Gastrocnemius medialis (tissue), 4 donors: ENCODE measurements around the gene BLACAT1. TPM values are rescaled to one million over a fixed set of nuclear protein-coding genes. Genes with fewer than 3 reads are reported as not detected.
"Not testable (repeated sequence)": the region's sequence is repeated elsewhere in the genome, so short reads cannot be mapped to it uniquely, and the experiment has no call there.

Experiments used
- ATAC-seq, 2 donors: fragments of 150-250 bp; one replicate each; pipeline ENCODE4 v1.9.1; 2016
- DNase-seq, 2 donors: peaks; one replicate each; pipeline ENCODE4 v3.0.0-alpha.2; 2019
- H3K27ac ChIP-seq, 4 donors: fragments of 200-600 bp; sonication (generic); 1 replicate in 1 of 4; 2 replicates in 3 of 4; pipeline ENCODE4 v1.5.1; 2016 to 2018; ENCODE audit warnings: mild to moderate bottlenecking in 2 of 4, moderate library complexity in 1 of 4
- H3K27me3 ChIP-seq, 3 donors: fragments of 200-600 bp; sonication (generic) in 2 of 3; 1 replicate in 1 of 3; 2 replicates in 2 of 3; pipeline versions ENCODE4 v1.5.1 to v1.6.0; 2016 to 2019; ENCODE audit warnings: mild to moderate bottlenecking in 1 of 3, moderate library complexity in 1 of 3
- H3K36me3 ChIP-seq, 2 donors: fragments of 200-600 bp; sonication (generic) in 1 of 2; one replicate each; pipeline ENCODE4 v1.5.1; 2017 to 2018
- H3K4me1 ChIP-seq, 2 donors: fragments of 200-600 bp; sonication (generic) in 1 of 2; one replicate each; pipeline ENCODE4 v1.5.1; 2016 to 2017; ENCODE audit warnings: mild to moderate bottlenecking in 2 of 2
- H3K4me3 ChIP-seq, 4 donors: fragments of 200-600 bp; sonication (generic) in 3 of 4; 1 replicate in 1 of 4; 2 replicates in 3 of 4; pipeline ENCODE4 v1.5.1; 2016 to 2019; ENCODE audit warnings: mild to moderate bottlenecking in 2 of 4
- H3K9me3 ChIP-seq, 3 donors: fragments of 200-600 bp; sonication (generic) in 2 of 3; 1 replicate in 1 of 3; 2 replicates in 2 of 3; pipeline ENCODE4 v1.5.1; 2016 to 2019
- CTCF ChIP-seq, 5 experiments: fragments of 450-650 bp in 3 of 5; fragments of 200-600 bp in 2 of 5; sonication (generic) in 2 of 5; IDR thresholded peaks in 4 of 5; conservative IDR thresholded peaks in 1 of 5; 1 replicate in 4 of 5; 2 replicates in 1 of 5; pipeline ENCODE4 v1.5.1; 2016 to 2019; ENCODE audit warnings: antibody characterized with exemption in 5 of 5, mild to moderate bottlenecking in 3 of 5, moderate library complexity in 3 of 5
- POLR2A ChIP-seq, 2 donors: fragments of 450-650 bp; IDR thresholded peaks; one replicate each; pipeline ENCODE4 v1.6.1; 2017; ENCODE audit warnings: antibody characterized with exemption in 2 of 2, mild to moderate bottlenecking in 2 of 2, moderate library complexity in 2 of 2
- in situ Hi-C, 4 donors: fragments of 200-750 bp; cut with MboI; loops; one replicate each; pipeline versions ENCODE4 v1.15.0 to v1.8.0; 2017; ENCODE audit warnings: low sequenced_read_pairs in 4 of 4
- intact Hi-C: fragments of 100-400 bp; cut with DNase I; formaldehyde crosslinking; loops from one replicate; pipeline ENCODE4 v1.15.1; 2023; ENCODE audit warnings: low total_unique reads
- total RNA-seq, 4 donors: library from RNA; depleted of rRNA; stranded (reverse); fragments of >200 nt; gene quantifications; one replicate each; pipeline versions ENCODE4 v1.1.0 to v1.2.3, GENCODE V29; 2016

BLACAT1 gene
- total RNA-seq, 4 donors from 2014 or later, result not detected

- in situ Hi-C loops, result loop anchor here in 3 of 4 donors (5.0 to 10.0 kb wide), 5 partner anchors 37 to 130 kb away; partner anchors contain the start of gene KLHDC8A (in 2 of the 3)
- Histone ChIP-seq H3K27ac (no peak overlapping the region), H3K4me1 (no peaks in the 10 kb centered on the region), H3K36me3 (no peaks in the 10 kb centered on the region), H3K27me3 (peaks cover 19 to 35% (median 26%) of the 10 kb centered on the region in 3 donors), H3K9me3 (no peaks in the 10 kb centered on the region), H3K4me3 (no peak overlapping the region)
- peak; percentile 73 to 81 for ATAC-seq
- intact Hi-C loops, result loop anchor here (10.0 kb wide), 1 partner anchor 130 kb away; the partner anchor contains the start of gene KLHDC8A
- TF ChIP-seq CTCF (IDR thresholded peaks at IDR 0.05 in 4 of 5, conservative IDR thresholded peaks at IDR 0.05 in 1 of 5) (peak; percentile 78 to 97 (median 86)), POLR2A (IDR thresholded peaks at IDR 0.05) (no peak)
- DNase-seq, result peak in 1 of 2 donors; percentile 36
Observed at GRCh38 chr1:205484985-205485967, 29.4 kb upstream of the BLACAT1 start.

GRCh38 chr1:205483372-205483771 is 27.5 kb upstream of the BLACAT1 start:
- no peaks in the 10 kb centered on the region for H3K36me3 ChIP-seq
- TF ChIP-seq CTCF (IDR thresholded peaks at IDR 0.05 in 4 of 5, conservative IDR thresholded peaks at IDR 0.05 in 1 of 5) (no peak), POLR2A (IDR thresholded peaks at IDR 0.05) (no peak)
- H3K4me3 ChIP-seq, result no peak overlapping the region
- ATAC-seq (no peak), DNase-seq (no peak)
- H3K4me1 ChIP-seq, result no peaks in the 10 kb centered on the region
- H3K9me3 ChIP-seq, result no peaks in the 10 kb centered on the region
- intact Hi-C loops, result loop anchor here (10.0 kb wide), 1 partner anchor 129 kb away; the partner anchor contains the start of gene KLHDC8A
- in situ Hi-C loops, result loop anchor here in 2 of 4 donors (10.0 kb wide), 2 partner anchors 89 to 129 kb away; partner anchors contain the start of gene KLHDC8A (in 2 of the 2)
- peaks cover 27 to 44% (median 34%) of the 10 kb centered on the region in 3 donors for H3K27me3 ChIP-seq
- H3K27ac ChIP-seq, result no peak overlapping the region

- H3K4me3 ChIP-seq, DNase-seq, H3K9me3 ChIP-seq, H3K36me3 ChIP-seq, ATAC-seq, H3K27ac ChIP-seq, H3K4me1 ChIP-seq: not testable (repeated sequence)
- intact Hi-C loops (loop anchor here (10.0 kb wide), 1 partner anchor 128 kb away; the partner anchor contains the start of gene KLHDC8A), in situ Hi-C loops (loop anchor here in 2 of 4 donors (10.0 kb wide), 2 partner anchors 88 to 128 kb away; partner anchors contain the start of gene KLHDC8A (in 2 of the 2))
- H3K27me3 ChIP-seq, result peaks cover 27 to 44% (median 34%) of the 10 kb centered on the region in 3 donors
Observed at GRCh38 chr1:205482587-205482986, 26.7 kb upstream of the BLACAT1 start.

- no peaks in the 10 kb centered on the region for H3K4me1 ChIP-seq
- in situ Hi-C loops (loop anchor here in 2 of 4 donors (10.0 kb wide), 2 partner anchors 87 to 127 kb away; partner anchors contain the start of gene KLHDC8A (in 2 of the 2)), intact Hi-C loops (loop anchor here (10.0 kb wide), 1 partner anchor 127 kb away; the partner anchor contains the start of gene KLHDC8A)
- H3K27me3 ChIP-seq, result peaks cover 27 to 47% (median 34%) of the 10 kb centered on the region in 3 donors
- H3K9me3 ChIP-seq, result no peaks in the 10 kb centered on the region
- ATAC-seq (no peak), DNase-seq (no peak)
- no peak overlapping the region for H3K27ac ChIP-seq
- no peak overlapping the region for H3K4me3 ChIP-seq
- no peaks in the 10 kb centered on the region for H3K36me3 ChIP-seq
- TF ChIP-seq CTCF (IDR thresholded peaks at IDR 0.05 in 4 of 5, conservative IDR thresholded peaks at IDR 0.05 in 1 of 5) (no peak), POLR2A (IDR thresholded peaks at IDR 0.05) (no peak)
Observed at GRCh38 chr1:205481629-205482151, 25.8 kb upstream of the BLACAT1 start.
